Body of pancreas (tissue), 4 donors: Measurements from ENCODE around the gene WSCD1.

Experiments used
- POLR2A ChIP-seq, 3 donors: fragments of 450-650 bp; IDR thresholded peaks; one replicate each; pipeline ENCODE4 v1.6.1; 2016; ENCODE audit warnings: antibody characterized with exemption in 3 of 3, mild to moderate bottlenecking in 2 of 3
- TF ChIP-seq, protein P1 (sequence below), 7 experiments: fragments of 450-650 bp in 4 of 7; fragments of 200-600 bp in 3 of 7; sonication (generic) in 3 of 7; IDR thresholded peaks; one replicate each; pipeline ENCODE4 v1.5.1; 2016 to 2019; ENCODE audit warnings: antibody characterized with exemption in 7 of 7

DNA sequence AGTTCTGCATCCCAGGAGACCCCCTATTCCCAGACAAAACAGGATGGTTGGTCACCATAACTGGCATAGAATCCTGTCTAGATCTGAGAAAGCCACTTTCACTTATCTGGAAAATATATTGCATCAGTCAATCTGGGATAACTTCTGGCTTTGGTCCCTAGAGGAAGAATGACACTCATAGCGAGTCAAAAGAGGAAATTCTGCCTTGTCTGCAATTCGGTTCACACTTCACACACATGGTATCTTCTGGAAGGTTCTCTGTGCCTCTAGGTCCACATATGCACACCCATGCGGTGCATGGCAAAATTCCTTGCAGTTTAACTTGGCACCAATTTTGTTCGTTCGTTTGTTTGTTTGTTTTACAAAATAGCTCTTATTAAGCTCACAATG, 49.2 kb upstream of the WSCD1 start:
- TF ChIP-seq, protein P1, sequence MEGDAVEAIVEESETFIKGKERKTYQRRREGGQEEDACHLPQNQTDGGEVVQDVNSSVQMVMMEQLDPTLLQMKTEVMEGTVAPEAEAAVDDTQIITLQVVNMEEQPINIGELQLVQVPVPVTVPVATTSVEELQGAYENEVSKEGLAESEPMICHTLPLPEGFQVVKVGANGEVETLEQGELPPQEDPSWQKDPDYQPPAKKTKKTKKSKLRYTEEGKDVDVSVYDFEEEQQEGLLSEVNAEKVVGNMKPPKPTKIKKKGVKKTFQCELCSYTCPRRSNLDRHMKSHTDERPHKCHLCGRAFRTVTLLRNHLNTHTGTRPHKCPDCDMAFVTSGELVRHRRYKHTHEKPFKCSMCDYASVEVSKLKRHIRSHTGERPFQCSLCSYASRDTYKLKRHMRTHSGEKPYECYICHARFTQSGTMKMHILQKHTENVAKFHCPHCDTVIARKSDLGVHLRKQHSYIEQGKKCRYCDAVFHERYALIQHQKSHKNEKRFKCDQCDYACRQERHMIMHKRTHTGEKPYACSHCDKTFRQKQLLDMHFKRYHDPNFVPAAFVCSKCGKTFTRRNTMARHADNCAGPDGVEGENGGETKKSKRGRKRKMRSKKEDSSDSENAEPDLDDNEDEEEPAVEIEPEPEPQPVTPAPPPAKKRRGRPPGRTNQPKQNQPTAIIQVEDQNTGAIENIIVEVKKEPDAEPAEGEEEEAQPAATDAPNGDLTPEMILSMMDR (IDR thresholded peaks at IDR 0.05), result no peak
- no peak for TF ChIP-seq POLR2A (IDR thresholded peaks at IDR 0.05)
